Astrocyte (in vitro differentiated cells and primary cell): ENCODE results near the gene CACNA2D1. TPM values are rescaled to one million over a fixed set of nuclear protein-coding genes. Genes with fewer than 3 reads are reported as not detected.

ENCODE experiments used
- DNase-seq: peaks from one replicate; pipeline ENCODE4 v3.0.0-alpha.2; 2010; ENCODE audit warnings: low read depth
- FAIRE-seq: peaks from 2 replicates; lab custom pipeline; 2011; peaks lifted over from hg19 to GRCh38; lab: Jason Lieb, UNC
- H2AFZ ChIP-seq: 2 replicates; pipeline ENCODE4 v1.6.0; 2012; ENCODE audit warnings: low read depth, low read length, inconsistent platforms
- H3K27ac ChIP-seq: 2 replicates; pipeline ENCODE4 v1.5.1; 2011; ENCODE audit warnings: low read depth, low read length, inconsistent platforms
- H3K27me3 ChIP-seq: 2 replicates; pipeline ENCODE4 v1.6.0; 2011; ENCODE audit warnings: low read length, inconsistent platforms; ENCODE audit not compliant: insufficient read depth
- H3K36me3 ChIP-seq: 2 replicates; pipeline ENCODE4 v1.5.1; 2011; ENCODE audit warnings: low read length, inconsistent platforms; ENCODE audit not compliant: insufficient read depth
- H3K4me1 ChIP-seq: 2 replicates; pipeline ENCODE4 v1.5.1; 2011; ENCODE audit warnings: low read length, inconsistent platforms; ENCODE audit not compliant: insufficient read depth
- H3K4me2 ChIP-seq: 2 replicates; pipeline ENCODE4 v1.6.0; 2012; ENCODE audit warnings: low read length, inconsistent platforms
- H3K4me3 ChIP-seq: 2 replicates; pipeline ENCODE4 v1.5.1; 2011; ENCODE audit warnings: low read depth, mild to moderate bottlenecking, low read length, inconsistent platforms; ENCODE audit not compliant: insufficient read depth
- H3K79me2 ChIP-seq: 2 replicates; pipeline ENCODE4 v1.6.0; 2012; ENCODE audit warnings: mild to moderate bottlenecking, low read length, inconsistent platforms; ENCODE audit not compliant: insufficient read depth
- H3K9ac ChIP-seq: 2 replicates; pipeline ENCODE4 v1.6.0; 2012; ENCODE audit warnings: mild to moderate bottlenecking, low read length, inconsistent platforms
- H3K9me3 ChIP-seq: 2 replicates; pipeline ENCODE4 v1.5.1; 2012; ENCODE audit warnings: low read depth, mild to moderate bottlenecking, low read length, inconsistent platforms; ENCODE audit not compliant: insufficient read depth
- H4K20me1 ChIP-seq: 2 replicates; pipeline ENCODE4 v1.6.0; 2012; ENCODE audit warnings: low read length, inconsistent platforms; ENCODE audit not compliant: insufficient read depth
- H3K27ac Mint-ChIP-seq: one replicate; pipeline ENCODE4 v1.8.0; 2021; ENCODE audit warnings: mild to moderate bottlenecking, mixed read lengths; ENCODE audit not compliant: unreplicated experiment
- H3K27me3 Mint-ChIP-seq: one replicate; pipeline ENCODE4 v1.8.0; 2021; ENCODE audit warnings: low read depth, mixed read lengths; ENCODE audit not compliant: unreplicated experiment
- H3K36me3 Mint-ChIP-seq: one replicate; pipeline ENCODE4 v1.8.0; 2021; ENCODE audit warnings: low read depth, mixed read lengths; ENCODE audit not compliant: unreplicated experiment
- H3K4me1 Mint-ChIP-seq: one replicate; pipeline ENCODE4 v1.8.0; 2021; ENCODE audit warnings: low read depth, mixed read lengths; ENCODE audit not compliant: unreplicated experiment
- H3K4me3 Mint-ChIP-seq: one replicate; pipeline ENCODE4 v1.8.0; 2021; ENCODE audit warnings: mild to moderate bottlenecking, moderate library complexity, mixed read lengths; ENCODE audit not compliant: unreplicated experiment
- H3K9me3 Mint-ChIP-seq: one replicate; pipeline ENCODE4 v1.8.0; 2021; ENCODE audit warnings: mild to moderate bottlenecking, mixed read lengths; ENCODE audit not compliant: unreplicated experiment
- CTCF ChIP-seq: IDR thresholded peaks from 2 replicates; pipeline ENCODE4 v1.5.1; 2011; ENCODE audit warnings: low read depth, mild to moderate bottlenecking, inconsistent platforms, low read length, moderate library complexity; ENCODE audit not compliant: insufficient read depth
- EZH2 ChIP-seq: IDR thresholded peaks from 2 replicates; pipeline ENCODE4 v1.6.1; 2012; ENCODE audit warnings: mild to moderate bottlenecking, low read length, inconsistent platforms; ENCODE audit not compliant: insufficient read depth
- total RNA-seq: library from RNA; stranded (reverse); gene quantifications from 2 replicates; pipeline ENCODE4 v1.2.1, GENCODE V29; 2021

Gene CACNA2D1
- total RNA-seq, 1 donor from 2014 or later, result 53.4 TPM

- Histone ChIP-seq H3K36me3 (no peaks in the 10 kb centered on the region), H3K4me2 (no peak overlapping the region), H3K27me3 (no peaks in the 10 kb centered on the region), H3K4me1 (peaks cover 7% of the 10 kb centered on the region), H3K9ac (no peak overlapping the region), H3K79me2 (no peaks in the 10 kb centered on the region), H2AFZ (no peak overlapping the region), H3K4me3 (no peak overlapping the region), H4K20me1 (peaks cover 5% of the 10 kb centered on the region), H3K27ac (no peak overlapping the region), H3K9me3 (no peaks in the 10 kb centered on the region)
- no peak overlapping the region for H3K27ac Mint-ChIP-seq
- no peak overlapping the region for H3K4me3 Mint-ChIP-seq
- DNase-seq (no peak), FAIRE-seq (no peak)
- no peaks in the 10 kb centered on the region for H3K27me3 Mint-ChIP-seq
- TF ChIP-seq EZH2, result no peak
- no peak for TF ChIP-seq CTCF
- peaks cover 6% of the 10 kb centered on the region for H3K4me1 Mint-ChIP-seq
- no peaks in the 10 kb centered on the region for H3K9me3 Mint-ChIP-seq
- peaks cover 13% of the 10 kb centered on the region for H3K36me3 Mint-ChIP-seq
Observed at GRCh38 chr7:82202965-82203364, 240.6 kb downstream of the CACNA2D1 start.

- Mint-ChIP-seq H3K4me3 (no peak overlapping the region), H3K27me3 (no peaks in the 10 kb centered on the region), H3K9me3 (no peaks in the 10 kb centered on the region), H3K27ac (no peak overlapping the region), H3K4me1 (peaks cover 6% of the 10 kb centered on the region), H3K36me3 (peaks cover 13% of the 10 kb centered on the region)
- FAIRE-seq (no peak), DNase-seq (no peak)
- Histone ChIP-seq H3K9ac (no peak overlapping the region), H2AFZ (no peak overlapping the region), H4K20me1 (peaks cover 3% of the 10 kb centered on the region), H3K4me2 (no peak overlapping the region), H3K9me3 (no peaks in the 10 kb centered on the region), H3K27ac (no peak overlapping the region), H3K27me3 (no peaks in the 10 kb centered on the region), H3K4me1 (peaks cover 7% of the 10 kb centered on the region), H3K4me3 (no peak overlapping the region), H3K36me3 (no peaks in the 10 kb centered on the region), H3K79me2 (no peaks in the 10 kb centered on the region)
- TF ChIP-seq CTCF, result no peak
- no peak for TF ChIP-seq EZH2
Observed at GRCh38 chr7:82202107-82202506, 241.5 kb downstream of the CACNA2D1 start.

- Mint-ChIP-seq H3K36me3 (peaks cover 13% of the 10 kb centered on the region), H3K27me3 (no peaks in the 10 kb centered on the region), H3K9me3 (no peaks in the 10 kb centered on the region), H3K27ac (no peak overlapping the region), H3K4me1 (peaks cover 11% of the 10 kb centered on the region), H3K4me3 (no peak overlapping the region)
- DNase-seq, result no peak
- Histone ChIP-seq H3K9ac (no peak overlapping the region), H3K27me3 (no peaks in the 10 kb centered on the region), H3K4me1 (peaks cover 7% of the 10 kb centered on the region), H3K79me2 (no peaks in the 10 kb centered on the region), H3K36me3 (no peaks in the 10 kb centered on the region), H3K27ac (no peak overlapping the region), H3K4me3 (no peak overlapping the region), H3K9me3 (no peaks in the 10 kb centered on the region), H4K20me1 (no peaks in the 10 kb centered on the region), H2AFZ (no peak overlapping the region), H3K4me2 (no peak overlapping the region)
- no peak for FAIRE-seq
- TF ChIP-seq EZH2 (no peak), CTCF (no peak)
Observed at GRCh38 chr7:82200601-82201000, 243.0 kb downstream of the CACNA2D1 start.
